HUES64 (cell line): ENCODE data around the gene RIMS4.

ENCODE experiments used
- H3K27ac ChIP-seq: 2 replicates; pipeline ENCODE4 v1.7.0; 2013; ENCODE audit warnings: low read depth, low read length, inconsistent platforms
- H3K27me3 ChIP-seq: 2 replicates; pipeline ENCODE4 v1.6.1; 2013; ENCODE audit warnings: mild to moderate bottlenecking, low read length; ENCODE audit not compliant: insufficient read depth
- H3K36me3 ChIP-seq: 2 replicates; pipeline ENCODE4 v1.6.1; 2013; ENCODE audit warnings: mild to moderate bottlenecking, low read length; ENCODE audit not compliant: insufficient read depth
- H3K4me1 ChIP-seq: 2 replicates; pipeline ENCODE4 v1.6.1; 2013; ENCODE audit warnings: mild to moderate bottlenecking, low read length, moderate library complexity; ENCODE audit not compliant: insufficient read depth
- H3K4me3 ChIP-seq: 2 replicates; pipeline ENCODE4 v1.5.1; 2013; ENCODE audit warnings: mild to moderate bottlenecking, low read length, moderate library complexity
- H3K9ac ChIP-seq: 2 replicates; pipeline ENCODE4 v1.6.1; 2013; ENCODE audit warnings: mild to moderate bottlenecking, low read depth, low read length
- H3K9me3 ChIP-seq: 2 replicates; pipeline ENCODE4 v1.6.1; 2013; ENCODE audit warnings: low read depth, low read length; ENCODE audit not compliant: insufficient read depth
- WGBS: fragments of 150-250, 120-280 bp; methylation state at CpG from one replicate; pipeline ENCODE4 v1.1.7; 2013; ENCODE audit warnings: missing lambda C conversion rate; 5-methylcytosine and 5-hydroxymethylcytosine counted together

Gene RIMS4

DNA sequence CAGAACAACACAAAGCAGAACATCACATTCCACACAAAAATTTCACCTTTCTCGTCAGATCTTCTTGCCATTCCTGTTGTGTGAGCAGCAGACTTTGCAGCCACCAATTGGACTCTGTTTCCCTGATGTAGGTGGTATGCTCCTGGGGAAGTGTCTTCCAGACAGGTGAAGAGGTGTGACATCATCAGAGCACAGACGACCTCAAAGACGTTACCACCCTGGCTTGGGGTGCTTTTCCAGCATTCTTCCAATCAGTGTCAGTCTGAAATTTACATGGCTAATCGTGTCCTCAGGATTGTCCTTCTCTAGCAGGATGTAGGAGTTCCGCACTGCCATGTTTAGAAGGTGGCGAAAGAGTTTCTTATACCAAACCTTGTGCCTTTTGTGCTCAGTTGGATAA is 31.6 kb upstream of the RIMS4 start:
- H3K27ac ChIP-seq: no peak overlapping the region
- WGBS: 87% methylated on average over 6 of the region's 6 CpGs
- H3K27me3 ChIP-seq: no peaks in the 10 kb centered on the region
- H3K4me3 ChIP-seq: no peak overlapping the region
- 0 out of 2 replicates have a peak, but pooled peaks cover 3% of the 10 kb centered on the region for H3K9me3 ChIP-seq
- H3K36me3 ChIP-seq: no peaks in the 10 kb centered on the region
- no peaks in the 10 kb centered on the region for H3K4me1 ChIP-seq
- H3K9ac ChIP-seq: no peak overlapping the region

DNA sequence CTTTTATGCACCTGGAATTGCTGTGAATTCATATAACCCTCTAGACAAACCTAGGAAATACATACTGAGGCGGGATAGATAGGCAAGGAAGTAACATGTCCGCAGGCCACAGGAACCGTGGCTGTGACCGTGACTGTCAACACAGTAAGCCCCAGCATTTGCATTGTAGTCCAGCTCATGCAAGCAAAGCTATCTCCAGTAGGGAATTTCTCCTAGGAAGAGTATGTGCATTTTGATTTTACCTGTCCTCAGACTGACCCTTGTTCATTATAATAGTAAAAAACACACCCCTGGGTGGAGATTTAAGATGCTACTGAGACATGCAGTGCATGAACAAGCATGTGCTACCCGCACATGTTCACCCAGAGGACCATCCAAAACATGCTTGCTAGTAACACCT is 30.5 kb upstream of the RIMS4 start:
- 0 out of 2 replicates have a peak, but pooled peaks cover 3% of the 10 kb centered on the region for H3K9me3 ChIP-seq
- no peak overlapping the region for H3K9ac ChIP-seq
- H3K4me1 ChIP-seq: 0 out of 2 replicates have a peak, but pooled peaks cover 5% of the 10 kb centered on the region
- no peaks in the 10 kb centered on the region for H3K36me3 ChIP-seq
- H3K27ac ChIP-seq: no peak overlapping the region
- WGBS: 90% methylated on average over 5 of the region's 5 CpGs
- H3K4me3 ChIP-seq: no peak overlapping the region
- H3K27me3 ChIP-seq: no peaks in the 10 kb centered on the region

DNA sequence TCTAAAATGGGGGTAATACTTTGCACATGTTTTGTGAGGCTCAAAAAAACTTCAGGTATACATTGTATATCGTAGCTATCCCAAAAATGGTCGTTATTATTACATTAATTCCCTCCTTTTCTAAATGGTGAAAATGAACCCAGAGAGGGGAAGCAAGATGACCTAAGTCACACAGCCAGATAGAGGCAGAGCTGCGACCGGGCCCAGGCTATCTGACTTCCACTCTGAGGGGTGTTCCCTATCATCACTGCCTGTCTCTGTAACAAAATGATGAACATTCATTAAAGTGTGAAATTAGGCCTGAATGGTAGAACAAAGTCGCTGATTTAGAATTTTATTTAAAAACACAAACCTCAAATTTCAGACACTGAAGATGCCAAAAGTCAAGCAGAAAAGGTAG is 29.1 kb upstream of the RIMS4 start:
- Histone ChIP-seq H3K9ac (no peak overlapping the region), H3K27me3 (no peaks in the 10 kb centered on the region), H3K36me3 (no peaks in the 10 kb centered on the region), H3K9me3 (0 out of 2 replicates have a peak, but pooled peaks cover 3% of the 10 kb centered on the region), H3K27ac (no peak overlapping the region), H3K4me1 (0 out of 2 replicates have a peak, but pooled peaks cover 6% of the 10 kb centered on the region), H3K4me3 (no peak overlapping the region)
- 92% methylated on average over 5 of the region's 5 CpGs for whole genome bisulfite sequencing

DNA sequence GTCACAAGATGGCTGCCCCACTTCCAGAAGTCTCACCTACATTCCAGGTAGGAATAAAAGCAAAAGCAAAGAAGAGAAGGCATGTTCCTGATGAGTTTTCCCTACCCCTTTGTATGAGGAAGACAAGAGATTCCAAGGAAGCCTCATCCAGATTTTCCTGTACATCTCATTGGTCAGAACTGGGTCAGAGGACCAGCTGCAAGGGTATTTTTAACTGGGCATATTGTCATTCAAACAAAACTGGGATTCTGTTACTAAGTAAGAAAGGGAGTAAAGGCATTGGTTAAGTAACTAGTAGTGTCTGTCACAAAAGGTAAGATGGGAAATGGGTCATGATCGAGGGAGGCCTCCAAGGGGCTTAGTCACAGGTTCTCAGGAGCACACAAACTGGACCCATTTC is 28.2 kb upstream of the RIMS4 start:
- 0 out of 2 replicates have a peak, but pooled peaks cover 6% of the 10 kb centered on the region for H3K4me1 ChIP-seq
- H3K27me3 ChIP-seq: no peaks in the 10 kb centered on the region
- no peak overlapping the region for H3K4me3 ChIP-seq
- WGBS: 100% methylated on average over 1 of the region's 1 CpG
- no peaks in the 10 kb centered on the region for H3K36me3 ChIP-seq
- H3K9me3 ChIP-seq: 0 out of 2 replicates have a peak, but pooled peaks cover 3% of the 10 kb centered on the region
- H3K9ac ChIP-seq: no peak overlapping the region
- no peak overlapping the region for H3K27ac ChIP-seq

DNA sequence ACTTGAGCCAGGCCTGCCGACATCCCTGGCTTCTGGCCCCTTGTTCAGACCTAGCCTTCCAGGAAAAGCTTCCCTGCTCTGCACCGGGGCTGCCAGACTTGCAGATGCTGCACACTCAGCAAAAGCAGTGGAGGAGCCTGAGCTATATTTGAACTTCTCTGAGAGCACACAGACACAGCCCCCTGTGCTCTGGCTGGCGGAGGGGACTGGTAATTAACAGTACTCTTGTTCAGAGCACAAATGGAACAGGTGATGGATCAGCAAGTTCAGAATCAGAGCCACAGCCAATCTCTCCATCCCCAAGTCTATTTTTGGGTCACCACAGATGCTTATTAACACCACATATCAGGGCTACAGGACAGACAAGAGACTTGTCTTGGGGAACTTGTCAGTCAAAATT is 27.6 kb upstream of the RIMS4 start:
- Histone ChIP-seq H3K27ac (no peak overlapping the region), H3K27me3 (no peaks in the 10 kb centered on the region), H3K4me1 (0 out of 2 replicates have a peak, but pooled peaks cover 6% of the 10 kb centered on the region), H3K4me3 (no peak overlapping the region), H3K9me3 (0 out of 2 replicates have a peak, but pooled peaks cover 3% of the 10 kb centered on the region), H3K9ac (no peak overlapping the region), H3K36me3 (no peaks in the 10 kb centered on the region)
- 94% methylated on average over 3 of the region's 3 CpGs for WGBS

DNA sequence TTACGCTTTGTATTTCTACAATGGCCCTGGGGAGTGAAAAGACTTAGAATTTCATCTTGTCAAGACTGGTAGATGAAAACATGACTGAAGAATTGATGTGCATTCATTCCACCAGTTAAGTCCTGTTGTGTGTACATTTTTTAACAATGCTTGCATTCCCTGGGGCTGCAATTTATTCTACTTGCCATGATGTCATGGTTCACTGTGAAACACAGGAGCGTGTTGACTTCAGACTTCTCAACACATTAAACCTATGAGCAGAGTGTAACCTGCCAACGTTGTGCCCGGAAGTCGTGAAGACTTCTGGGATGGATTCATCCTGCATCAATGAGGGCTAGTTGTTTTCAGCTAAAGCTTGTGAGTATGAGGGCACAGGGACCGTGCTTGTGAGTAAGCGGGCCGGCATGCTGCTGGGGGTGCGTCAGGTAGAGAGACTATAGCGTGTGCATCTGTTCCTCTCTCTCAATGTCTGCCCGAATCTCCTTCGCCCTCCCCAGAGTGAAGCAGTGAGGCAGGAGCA is 26.3 kb upstream of the RIMS4 start:
- WGBS: 94% methylated on average over 12 of the region's 12 CpGs
- no peak overlapping the region for H3K27ac ChIP-seq
- 0 out of 2 replicates have a peak, but pooled peaks cover 6% of the 10 kb centered on the region for H3K4me1 ChIP-seq
- 0 out of 2 replicates have a peak, but pooled peaks cover 3% of the 10 kb centered on the region for H3K9me3 ChIP-seq
- H3K4me3 ChIP-seq: no peak overlapping the region
- no peaks in the 10 kb centered on the region for H3K36me3 ChIP-seq
- no peaks in the 10 kb centered on the region for H3K27me3 ChIP-seq
- no peak overlapping the region for H3K9ac ChIP-seq

DNA sequence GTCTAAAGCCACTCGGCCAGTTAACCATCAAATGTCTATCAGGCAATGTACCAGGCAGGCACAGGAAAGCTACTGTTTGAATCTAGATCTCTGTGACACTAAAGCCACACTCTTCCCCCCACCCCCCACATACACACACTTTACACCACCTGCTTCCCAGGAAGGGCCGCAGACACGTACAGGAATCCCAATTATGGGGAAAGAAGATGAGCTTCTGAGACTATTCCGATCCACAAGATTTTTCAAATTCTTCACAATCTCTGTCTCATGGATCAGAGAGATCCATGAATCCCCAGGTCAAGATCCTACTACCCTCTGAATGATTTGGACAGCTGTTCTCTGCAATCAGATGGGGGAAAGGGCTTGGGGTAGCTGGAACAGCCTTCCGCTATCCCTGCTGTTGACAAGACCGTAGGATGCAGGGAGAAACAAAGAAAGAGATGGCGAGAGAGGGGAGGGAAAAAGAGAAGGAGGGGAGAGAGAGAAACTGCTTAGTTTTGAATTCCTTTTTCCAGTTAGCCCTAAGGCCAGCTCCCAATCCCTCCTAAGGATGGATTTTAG is 25.4 kb upstream of the RIMS4 start:
- 0 out of 2 replicates have a peak, but pooled peaks cover 6% of the 10 kb centered on the region for H3K4me1 ChIP-seq
- no peak overlapping the region for H3K27ac ChIP-seq
- H3K36me3 ChIP-seq: no peaks in the 10 kb centered on the region
- 0 out of 2 replicates have a peak, but pooled peaks cover 3% of the 10 kb centered on the region for H3K9me3 ChIP-seq
- H3K27me3 ChIP-seq: no peaks in the 10 kb centered on the region
- no peak overlapping the region for H3K4me3 ChIP-seq
- H3K9ac ChIP-seq: no peak overlapping the region
- WGBS: 76% methylated on average over 7 of the region's 7 CpGs

DNA sequence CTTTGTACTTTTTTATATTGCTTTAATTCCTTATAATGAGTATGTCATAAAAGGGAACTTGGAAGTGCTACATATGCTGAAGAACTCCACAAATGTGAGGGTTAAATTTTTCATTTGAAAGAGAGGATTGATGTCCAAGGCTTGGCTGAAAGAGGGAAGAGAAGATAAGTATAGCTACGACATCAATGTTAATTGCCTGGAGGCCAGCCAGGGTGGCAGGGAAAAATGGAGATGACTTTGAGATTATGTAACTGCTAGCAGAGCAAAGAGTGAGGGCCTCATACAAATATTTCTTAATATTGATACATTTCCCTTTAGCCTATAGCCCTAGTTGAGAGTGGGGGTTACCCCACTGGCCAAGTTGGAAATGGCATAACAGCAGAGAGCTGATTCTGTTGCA is 24.8 kb upstream of the RIMS4 start:
- WGBS: 95% methylated on average over 1 of the region's 1 CpG
- no peaks in the 10 kb centered on the region for H3K27me3 ChIP-seq

DNA sequence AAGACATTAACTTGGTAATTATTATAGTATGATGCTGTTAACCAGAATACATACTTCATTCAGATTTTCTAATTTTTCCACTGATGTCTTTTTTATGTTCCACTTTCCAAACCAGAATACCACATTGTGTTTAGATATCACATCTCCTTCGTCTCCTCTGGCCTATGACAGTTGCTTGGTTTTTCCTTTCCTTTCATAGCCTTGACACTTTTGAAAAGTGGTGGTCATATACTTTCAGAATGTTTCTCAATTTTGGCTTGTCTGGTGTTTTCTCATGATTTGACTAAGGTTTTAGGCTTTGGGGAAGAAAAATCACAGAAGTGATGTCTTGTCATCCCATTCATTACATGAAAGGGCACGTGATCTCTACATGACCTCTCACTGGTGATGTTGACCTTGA is 24.3 kb upstream of the RIMS4 start:
- Histone ChIP-seq H3K36me3 (no peaks in the 10 kb centered on the region), H3K9me3 (no peaks in the 10 kb centered on the region), H3K27ac (no peak overlapping the region), H3K27me3 (no peaks in the 10 kb centered on the region), H3K9ac (no peak overlapping the region), H3K4me3 (no peak overlapping the region), H3K4me1 (0 out of 2 replicates have a peak, but pooled peaks cover 6% of the 10 kb centered on the region)
- WGBS: 97% methylated on average over 2 of the region's 2 CpGs

More for the DNA sequence above, 24.8 kb upstream of the RIMS4 start:
- Histone ChIP-seq H3K9me3 (0 out of 2 replicates have a peak, but pooled peaks cover under 1% of the 10 kb centered on the region), H3K27ac (no peak overlapping the region), H3K4me1 (0 out of 2 replicates have a peak, but pooled peaks cover 6% of the 10 kb centered on the region), H3K9ac (no peak overlapping the region), H3K4me3 (no peak overlapping the region), H3K36me3 (no peaks in the 10 kb centered on the region)

DNA sequence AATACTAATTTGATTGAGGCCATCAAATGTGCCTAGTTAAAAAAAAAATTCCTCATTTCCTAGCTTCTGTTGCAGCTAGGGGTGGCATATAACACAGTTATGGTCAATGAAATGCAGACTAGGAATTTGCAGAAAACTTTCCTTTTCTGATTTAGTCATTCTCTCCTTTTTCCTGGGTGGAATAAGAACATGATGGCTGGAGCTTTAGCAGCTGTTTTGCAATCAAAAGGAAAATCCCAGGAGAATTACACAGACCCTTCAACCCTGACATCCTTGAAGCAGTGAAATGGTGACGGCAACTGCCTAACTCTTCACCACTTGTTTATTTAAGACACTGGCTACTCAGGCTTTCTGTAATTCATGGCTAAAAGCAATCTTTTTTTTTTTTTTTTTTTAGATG is 23.1 kb upstream of the RIMS4 start:
- Histone ChIP-seq H3K36me3 (no peaks in the 10 kb centered on the region), H3K9me3 (no peaks in the 10 kb centered on the region), H3K27ac (no peak overlapping the region), H3K4me3 (no peak overlapping the region), H3K27me3 (no peaks in the 10 kb centered on the region), H3K9ac (no peak overlapping the region), H3K4me1 (0 out of 2 replicates have a peak, but pooled peaks cover 6% of the 10 kb centered on the region)
- WGBS: 86% methylated on average over 1 of the region's 1 CpG

DNA sequence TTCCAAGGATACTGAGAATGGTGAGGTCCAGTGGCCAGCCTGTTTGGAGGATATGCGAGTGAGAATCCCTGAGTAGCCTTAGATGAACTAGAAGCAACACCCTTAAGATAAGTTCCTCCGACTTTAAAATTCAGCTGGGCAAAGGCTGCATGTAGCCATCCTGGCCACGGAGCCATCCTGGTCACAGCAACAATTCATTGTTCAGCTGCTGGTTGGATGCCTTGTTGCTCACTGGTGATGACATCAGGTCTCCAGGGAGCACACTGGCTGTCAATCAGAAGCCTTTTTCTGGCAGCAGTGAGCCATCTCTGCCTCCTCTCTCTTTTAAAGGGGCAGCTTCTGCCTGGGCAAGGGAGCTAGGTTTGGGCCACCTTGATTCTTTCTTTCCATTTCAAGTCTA is 22.4 kb upstream of the RIMS4 start:
- Histone ChIP-seq H3K27ac (no peak overlapping the region), H3K4me1 (peaks cover 10% of the 10 kb centered on the region), H3K4me3 (no peak overlapping the region), H3K36me3 (no peaks in the 10 kb centered on the region), H3K9me3 (no peaks in the 10 kb centered on the region), H3K9ac (no peak overlapping the region), H3K27me3 (no peaks in the 10 kb centered on the region)
- WGBS: 69% methylated on average over 3 of the region's 3 CpGs
